Gastroesophageal sphincter (tissue), 4 donors: Measurements from ENCODE around the gene MREG. TPM values are rescaled to one million over a fixed set of nuclear protein-coding genes. Genes with fewer than 3 reads are reported as not detected.
A peak's percentile ranks its signal among the peaks of the same experiment; 100 is the strongest.

Experiments
- ATAC-seq: fragments of 150-250 bp; one replicate; pipeline ENCODE4 v1.9.1; 2016; ENCODE audit warnings: mild to moderate bottlenecking, moderate library complexity
- H3K27ac ChIP-seq, 4 donors: fragments of 200-600 bp; sonication (generic) in 3 of 4; 1 replicate in 3 of 4; 2 replicates in 1 of 4; pipeline ENCODE4 v1.5.1; 2016 to 2019
- H3K27me3 ChIP-seq: fragments of 200-600 bp; sonication (generic); one replicate; pipeline ENCODE4 v1.5.1; 2019
- H3K36me3 ChIP-seq, 2 donors: fragments of 200-600 bp; sonication (generic); one replicate each; pipeline ENCODE4 v1.5.1; 2019; ENCODE audit warnings: control low read depth in 1 of 2
- H3K4me1 ChIP-seq, 3 donors: fragments of 200-600 bp; sonication (generic); 1 replicate in 2 of 3; 2 replicates in 1 of 3; pipeline ENCODE4 v1.5.1; 2016 to 2019; ENCODE audit warnings: control low read depth in 2 of 3
- H3K4me3 ChIP-seq, 2 donors: fragments of 200-600 bp; sonication (generic); one replicate each; pipeline ENCODE4 v1.5.1; 2019; ENCODE audit warnings: mild to moderate bottlenecking in 1 of 2, moderate library complexity in 1 of 2
- H3K9me3 ChIP-seq, 3 donors: fragments of 200-600 bp; sonication (generic); one replicate each; pipeline ENCODE4 v1.5.1; 2017 to 2019; ENCODE audit warnings: control low read depth in 2 of 3
- CTCF ChIP-seq, 4 experiments: fragments of 200-600 bp in 2 of 4; fragments of 450-650 bp in 2 of 4; sonication (generic) in 1 of 4; IDR thresholded peaks; one replicate each; pipeline ENCODE4 v1.5.1; 2017 to 2019; ENCODE audit warnings: antibody characterized with exemption in 4 of 4, mild to moderate bottlenecking in 2 of 4, moderate library complexity in 2 of 4
- EP300 ChIP-seq: sonication (generic); formaldehyde crosslinking; IDR thresholded peaks from one replicate; pipeline ENCODE4 v1.6.1; 2017; ENCODE audit warnings: antibody characterized with exemption, mild to moderate bottlenecking
- POLR2A ChIP-seq, 2 donors: fragments of 450-650 bp; IDR thresholded peaks; one replicate each; pipeline ENCODE4 v1.6.1; 2017; ENCODE audit warnings: antibody characterized with exemption in 2 of 2, mild to moderate bottlenecking in 2 of 2, moderate library complexity in 1 of 2
- POLR2AphosphoS5 ChIP-seq: sonication (generic); formaldehyde crosslinking; IDR thresholded peaks from one replicate; pipeline ENCODE4 v1.6.1; 2017; ENCODE audit warnings: antibody characterized with exemption
- WGBS, 2 donors: methylation state at CpG; one replicate each; pipeline ENCODE4 v1.1.5; 2018; ENCODE audit warnings: low coverage in 1 of 2; 5-methylcytosine and 5-hydroxymethylcytosine counted together
- total RNA-seq, 4 donors: library from RNA; depleted of rRNA; stranded (reverse); fragments of >200 nt; gene quantifications; one replicate each; pipeline ENCODE4 v1.1.0, GENCODE V29; 2016

The MREG gene
- total RNA-seq, 4 donors from 2014 or later, result 0.40 to 3.3 (median 0.54) TPM

- WGBS, 2 donors, result 94 to 100% methylated on average over 1 to 3 of the region's 3 CpGs
- Histone ChIP-seq H3K36me3 (no peaks in the 10 kb centered on the region), H3K4me1 (no peaks in the 10 kb centered on the region), H3K27me3 (no peaks in the 10 kb centered on the region), H3K27ac (no peak overlapping the region), H3K4me3 (no peak overlapping the region), H3K9me3 (no peaks in the 10 kb centered on the region)
- ATAC-seq, result no peak
- TF ChIP-seq POLR2AphosphoS5, result no peak
- TF ChIP-seq EP300, result no peak
- TF ChIP-seq CTCF (IDR thresholded peaks at IDR 0.05), result no peak
- no peak for TF ChIP-seq POLR2A (IDR thresholded peaks at IDR 0.05)
Measured at GRCh38 chr2:215951558-215951957, 61.8 kb downstream of the MREG start.

DNA sequence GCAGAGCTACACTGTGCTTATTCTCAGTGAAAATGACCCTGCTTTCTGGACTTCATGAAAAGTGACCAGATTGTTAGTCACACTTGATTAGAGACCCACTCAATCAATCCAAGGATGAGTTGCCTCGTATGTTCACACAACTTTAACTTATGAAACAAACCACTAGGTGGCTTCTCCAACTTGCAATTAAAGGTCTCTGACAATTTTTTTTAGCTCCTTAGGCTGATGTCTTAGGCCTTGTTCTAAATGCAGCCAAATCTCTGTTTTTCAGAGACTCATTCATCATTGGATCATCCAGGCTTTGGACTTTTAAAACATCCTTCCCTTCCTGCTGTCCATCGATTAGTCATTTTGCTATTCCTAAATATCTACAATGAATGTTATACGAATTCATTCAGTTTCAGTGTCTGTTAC is 63.4 kb downstream of the MREG start:
- Histone ChIP-seq H3K27me3 (no peaks in the 10 kb centered on the region), H3K4me3 (no peak overlapping the region), H3K36me3 (peaks cover 0 to 4% of the 10 kb centered on the region in 2 donors), H3K9me3 (no peaks in the 10 kb centered on the region), H3K4me1 (no peaks in the 10 kb centered on the region), H3K27ac (no peak overlapping the region)
- no peak for TF ChIP-seq EP300
- peak in 2 of 4 experiments; percentile 23 to 29 for TF ChIP-seq CTCF (IDR thresholded peaks at IDR 0.05)
- no peak for ATAC-seq
- 60 to 62% methylated on average over 3 of the region's 3 CpGs for WGBS, 2 donors

- Histone ChIP-seq H3K36me3 (peaks cover 0 to 17% of the 10 kb centered on the region in 2 donors), H3K27me3 (no peaks in the 10 kb centered on the region), H3K4me1 (no peaks in the 10 kb centered on the region), H3K9me3 (no peaks in the 10 kb centered on the region), H3K4me3 (no peak overlapping the region), H3K27ac (no peak overlapping the region)
- no peak for TF ChIP-seq EP300
- TF ChIP-seq CTCF (IDR thresholded peaks at IDR 0.05), result no peak
- TF ChIP-seq POLR2A (IDR thresholded peaks at IDR 0.05), result no peak
- no peak for TF ChIP-seq POLR2AphosphoS5
- 79 to 91% methylated on average over 4 of the region's 4 CpGs for WGBS, 2 donors
- no peak for ATAC-seq
Measured at GRCh38 chr2:215948051-215948450, 65.3 kb downstream of the MREG start.

GRCh38 chr2:215946586-215946985 is 66.8 kb downstream of the MREG start:
- no peak overlapping the region for H3K4me3 ChIP-seq
- no peak for TF ChIP-seq POLR2A (IDR thresholded peaks at IDR 0.05)
- no peak for TF ChIP-seq EP300
- TF ChIP-seq CTCF (IDR thresholded peaks at IDR 0.05), result no peak
- no peak for TF ChIP-seq POLR2AphosphoS5

DNA sequence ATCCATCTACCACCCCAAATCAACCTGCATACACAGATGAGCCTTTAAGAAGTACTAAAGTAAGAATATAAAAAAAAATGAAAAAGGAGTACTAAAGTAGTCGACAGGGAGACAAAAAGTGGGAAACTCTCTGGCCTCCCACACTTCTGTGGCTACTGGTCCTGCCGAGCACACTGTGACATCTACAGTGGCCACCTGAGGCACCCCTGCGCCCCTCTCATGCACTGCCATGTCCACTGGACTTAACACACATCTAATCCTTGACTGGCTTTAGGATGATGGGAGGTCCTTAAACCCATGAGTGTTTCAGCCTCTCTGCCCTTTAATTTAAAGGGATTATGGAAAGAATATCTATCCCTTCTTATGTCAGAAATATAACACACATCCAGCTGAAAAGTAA is 71.2 kb downstream of the MREG start:
- Histone ChIP-seq H3K4me1 (no peaks in the 10 kb centered on the region), H3K4me3 (no peak overlapping the region), H3K36me3 (peaks cover 0 to 23% of the 10 kb centered on the region in 2 donors), H3K27ac (no peak overlapping the region), H3K9me3 (no peaks in the 10 kb centered on the region), H3K27me3 (no peaks in the 10 kb centered on the region)
- no peak for ATAC-seq
- WGBS, 2 donors, result 80 to 88% methylated on average over 1 to 3 of the region's 3 CpGs
- no peak for TF ChIP-seq POLR2AphosphoS5
- TF ChIP-seq POLR2A (IDR thresholded peaks at IDR 0.05), result no peak
- TF ChIP-seq EP300, result no peak
- no peak for TF ChIP-seq CTCF (IDR thresholded peaks at IDR 0.05)

More at GRCh38 chr2:215946586-215946985, 66.8 kb downstream of the MREG start:
- Histone ChIP-seq H3K36me3 (peaks cover 0 to 20% of the 10 kb centered on the region in 2 donors), H3K4me1 (no peaks in the 10 kb centered on the region), H3K27me3 (no peaks in the 10 kb centered on the region), H3K9me3 (no peaks in the 10 kb centered on the region), H3K27ac (no peak overlapping the region)
- 62 to 75% methylated on average over 3 of the region's 3 CpGs for WGBS, 2 donors
- ATAC-seq, result no peak
